ENCODE measurements around the gene GASK1B. TPM values are rescaled to one million over a fixed set of nuclear protein-coding genes. Genes with fewer than 3 reads are reported as not detected.

The GASK1B gene
- total RNA-seq, 1 donor from 2014 or later: 0.07 TPM

DNA sequence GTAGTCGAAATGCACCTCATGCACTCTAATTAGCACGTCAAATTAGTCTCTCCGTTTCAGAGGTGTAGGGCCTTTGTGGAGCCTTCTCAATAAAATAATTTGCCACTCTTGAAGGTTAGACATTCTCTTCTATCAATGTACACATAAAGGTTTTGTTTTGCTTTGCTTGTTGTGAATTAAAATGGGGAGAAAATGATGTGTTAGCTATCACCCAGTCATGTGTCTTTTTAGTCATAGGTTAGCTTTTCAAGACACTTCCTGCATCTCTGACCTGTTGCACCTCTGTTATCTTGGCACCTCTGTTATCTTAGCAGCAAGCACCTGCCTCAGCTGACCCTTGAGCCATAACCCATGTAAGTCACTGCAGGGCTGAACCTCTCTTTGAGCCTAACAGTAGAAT is 38.4 kb upstream of the GASK1B start:
- H3K27me3 Mint-ChIP-seq (ENCODE audit: unreplicated experiment): no peaks in the 10 kb centered on the region
- TF ChIP-seq, protein P1, sequence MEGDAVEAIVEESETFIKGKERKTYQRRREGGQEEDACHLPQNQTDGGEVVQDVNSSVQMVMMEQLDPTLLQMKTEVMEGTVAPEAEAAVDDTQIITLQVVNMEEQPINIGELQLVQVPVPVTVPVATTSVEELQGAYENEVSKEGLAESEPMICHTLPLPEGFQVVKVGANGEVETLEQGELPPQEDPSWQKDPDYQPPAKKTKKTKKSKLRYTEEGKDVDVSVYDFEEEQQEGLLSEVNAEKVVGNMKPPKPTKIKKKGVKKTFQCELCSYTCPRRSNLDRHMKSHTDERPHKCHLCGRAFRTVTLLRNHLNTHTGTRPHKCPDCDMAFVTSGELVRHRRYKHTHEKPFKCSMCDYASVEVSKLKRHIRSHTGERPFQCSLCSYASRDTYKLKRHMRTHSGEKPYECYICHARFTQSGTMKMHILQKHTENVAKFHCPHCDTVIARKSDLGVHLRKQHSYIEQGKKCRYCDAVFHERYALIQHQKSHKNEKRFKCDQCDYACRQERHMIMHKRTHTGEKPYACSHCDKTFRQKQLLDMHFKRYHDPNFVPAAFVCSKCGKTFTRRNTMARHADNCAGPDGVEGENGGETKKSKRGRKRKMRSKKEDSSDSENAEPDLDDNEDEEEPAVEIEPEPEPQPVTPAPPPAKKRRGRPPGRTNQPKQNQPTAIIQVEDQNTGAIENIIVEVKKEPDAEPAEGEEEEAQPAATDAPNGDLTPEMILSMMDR (IDR thresholded peaks at IDR 0.05; ENCODE audit: partially characterized antibody, unreplicated experiment): no peak
- DNase-seq: no peak
- no peak overlapping the region for H3K27ac Mint-ChIP-seq (ENCODE audit: unreplicated experiment)
- H3K4me3 Mint-ChIP-seq (ENCODE audit: unreplicated experiment): no peak overlapping the region
- H3K36me3 Mint-ChIP-seq (ENCODE audit: unreplicated experiment): no peaks in the 10 kb centered on the region
- H3K9me3 Mint-ChIP-seq (ENCODE audit: unreplicated experiment): no peaks in the 10 kb centered on the region
- no peaks in the 10 kb centered on the region for H3K4me1 Mint-ChIP-seq (ENCODE audit: low read depth, unreplicated experiment)

DNA sequence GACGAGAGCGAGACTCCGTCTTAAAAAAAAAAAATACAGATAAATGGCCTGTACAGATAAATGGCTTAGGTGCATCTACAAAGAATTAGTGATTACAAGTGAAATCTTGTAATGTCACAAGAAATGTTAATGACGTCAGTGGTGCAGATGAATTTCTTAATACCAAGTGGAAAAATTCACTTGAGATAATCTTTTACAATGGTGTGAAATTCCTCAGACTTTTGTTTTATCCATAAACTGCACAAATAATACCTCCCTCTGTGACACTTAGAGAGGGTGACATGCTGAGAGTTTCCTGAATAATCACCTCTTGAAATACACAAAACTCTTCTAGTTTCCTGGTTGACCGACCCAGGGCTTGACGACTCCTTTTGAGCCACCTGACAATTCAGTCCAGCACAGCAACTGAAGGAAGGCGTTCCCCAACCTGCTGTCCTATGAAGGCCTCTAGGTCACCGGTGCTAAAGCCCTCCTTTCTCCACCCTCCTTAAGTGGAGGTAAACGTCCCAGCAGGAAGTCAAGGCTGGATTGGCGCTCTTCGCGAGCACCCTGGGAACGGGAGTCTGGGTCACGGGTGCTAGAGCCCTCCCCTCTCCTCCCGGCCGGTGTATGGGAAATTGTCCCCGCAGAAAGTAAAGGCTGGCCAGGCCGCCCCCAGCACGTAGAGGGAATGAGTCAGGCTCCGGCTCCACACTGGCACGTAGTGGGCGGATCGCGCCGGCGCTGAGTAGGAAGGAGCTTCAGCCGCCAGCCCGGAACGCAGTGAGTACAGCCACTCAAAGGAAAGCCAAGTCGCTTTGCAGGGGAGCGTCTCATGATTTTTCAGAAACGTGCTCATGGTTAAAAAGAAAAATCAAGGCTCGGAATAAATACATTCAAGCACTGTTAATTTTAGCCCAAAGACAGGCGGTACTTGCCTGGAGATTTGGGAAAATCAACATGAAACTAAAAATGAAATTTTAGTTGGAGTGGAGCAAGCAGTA is 37.3 kb upstream of the GASK1B start, which contains the start of gene TMEM144:
TSS of gene TMEM144 (plus strand) at position 662 of the 983 bp plus-strand sequence. CDS start 2,182 bp downstream, outside the sequence.
- no peak within 1 kb of the TSS for H3K27ac Mint-ChIP-seq (ENCODE audit: unreplicated experiment)
- peak within 1 kb of the TSS; percentile 88 for H3K4me3 Mint-ChIP-seq (ENCODE audit: unreplicated experiment)
- H3K36me3 Mint-ChIP-seq (ENCODE audit: unreplicated experiment): no peaks in the 10 kb centered on the region
- peak; percentile 72 for DNase-seq
- H3K27me3 Mint-ChIP-seq (ENCODE audit: unreplicated experiment): no peaks in the 10 kb centered on the region
- no peaks in the 10 kb centered on the region for H3K9me3 Mint-ChIP-seq (ENCODE audit: unreplicated experiment)
- no peaks in the 10 kb centered on the region for H3K4me1 Mint-ChIP-seq (ENCODE audit: low read depth, unreplicated experiment)
- TF ChIP-seq, protein P1 (IDR thresholded peaks at IDR 0.05; ENCODE audit: partially characterized antibody, unreplicated experiment): no peak

DNA sequence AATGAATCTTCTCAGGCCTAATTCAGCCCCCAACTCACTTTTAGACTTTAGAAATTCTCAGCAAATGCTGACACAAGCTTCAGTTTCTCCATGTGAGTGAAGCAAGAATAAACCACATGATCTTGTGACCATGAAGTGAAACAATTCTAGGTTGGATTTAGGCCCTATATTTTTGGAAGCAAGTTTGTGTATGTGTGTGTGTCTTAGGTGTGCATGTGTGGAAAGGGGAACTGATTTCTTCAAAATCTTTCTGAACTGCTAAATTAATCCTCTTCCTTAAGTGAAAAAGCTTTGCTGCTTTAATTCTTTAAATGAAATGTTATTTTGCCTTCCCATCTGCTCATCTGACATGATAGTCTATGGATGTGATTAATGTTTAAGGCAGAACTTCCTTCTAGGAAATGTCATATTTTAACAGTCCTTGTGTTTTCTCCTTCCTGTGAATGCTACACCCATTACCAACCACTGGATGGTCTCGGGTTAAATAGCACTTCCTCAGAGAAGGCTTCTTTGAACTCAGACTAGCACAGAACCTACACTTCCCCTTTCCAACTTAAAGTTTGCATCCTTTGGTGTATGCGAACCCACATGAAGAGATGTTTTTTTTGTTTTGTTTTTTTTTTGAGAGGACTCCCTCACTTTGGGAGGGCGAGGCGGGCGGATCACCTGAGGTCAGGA is 36.3 kb upstream of the GASK1B start:
- TF ChIP-seq, protein P1 (IDR thresholded peaks at IDR 0.05; ENCODE audit: partially characterized antibody, unreplicated experiment): no peak
- no peaks in the 10 kb centered on the region for H3K36me3 Mint-ChIP-seq (ENCODE audit: unreplicated experiment)
- no peaks in the 10 kb centered on the region for H3K9me3 Mint-ChIP-seq (ENCODE audit: unreplicated experiment)
- no peaks in the 10 kb centered on the region for H3K27me3 Mint-ChIP-seq (ENCODE audit: unreplicated experiment)
- no peak for DNase-seq
- no peaks in the 10 kb centered on the region for H3K4me1 Mint-ChIP-seq (ENCODE audit: low read depth, unreplicated experiment)
- no peak overlapping the region for H3K4me3 Mint-ChIP-seq (ENCODE audit: unreplicated experiment)
- no peak overlapping the region for H3K27ac Mint-ChIP-seq (ENCODE audit: unreplicated experiment)

DNA sequence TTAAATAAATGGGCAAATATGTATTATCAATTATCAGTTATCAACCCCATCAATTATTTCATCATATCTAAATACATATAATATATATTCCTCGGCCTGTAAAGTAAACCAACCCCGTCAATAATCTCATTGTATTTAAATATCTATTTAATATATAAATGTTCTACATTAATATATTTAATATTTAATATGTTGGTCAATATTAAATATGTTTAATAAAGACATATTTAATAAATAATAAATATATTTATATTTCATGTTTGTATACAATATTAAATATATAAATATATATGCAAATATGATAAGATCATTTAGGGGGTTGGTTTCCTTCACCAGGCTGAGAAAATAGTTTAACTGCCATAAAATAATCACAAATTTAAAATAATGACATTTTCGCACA is 31.1 kb upstream of the GASK1B start:
- H3K27me3 Mint-ChIP-seq (ENCODE audit: unreplicated experiment): peaks cover 2% of the 10 kb centered on the region
- TF ChIP-seq, protein P1 (IDR thresholded peaks at IDR 0.05; ENCODE audit: partially characterized antibody, unreplicated experiment): no peak
- no peaks in the 10 kb centered on the region for H3K4me1 Mint-ChIP-seq (ENCODE audit: low read depth, unreplicated experiment)
- no peak for DNase-seq
- H3K9me3 Mint-ChIP-seq (ENCODE audit: unreplicated experiment): no peaks in the 10 kb centered on the region
- no peak overlapping the region for H3K27ac Mint-ChIP-seq (ENCODE audit: unreplicated experiment)
- H3K36me3 Mint-ChIP-seq (ENCODE audit: unreplicated experiment): no peaks in the 10 kb centered on the region
- H3K4me3 Mint-ChIP-seq (ENCODE audit: unreplicated experiment): no peak overlapping the region
